Smooth muscle cell (in vitro differentiated cells): Measurements from ENCODE around the gene LIME1. TPM values are rescaled to one million over a fixed set of nuclear protein-coding genes. Genes with fewer than 3 reads are reported as not detected.

Experiments
- DNase-seq: peaks from one replicate; lab custom pipeline; 2025; ENCODE audit not compliant: unreplicated experiment; lab: John Stamatoyannopoulos, UW
- H2AFZ ChIP-seq: fragments of 200-600 bp; sonication (generic); 2 replicates; pipeline ENCODE4 v1.6.0; 2016; ENCODE audit warnings: antibody characterized with exemption, low read depth, mild to moderate bottlenecking
- H3F3A ChIP-seq: fragments of 200-600 bp; sonication (generic); 2 replicates; pipeline ENCODE4 v1.6.0; 2017; ENCODE audit warnings: antibody characterized with exemption, low read depth
- H3K27ac ChIP-seq: fragments of 200-600 bp; sonication (generic); 2 replicates; pipeline ENCODE4 v1.5.1; 2016; ENCODE audit warnings: low read depth, mild to moderate bottlenecking
- H3K27me3 ChIP-seq: fragments of 200-600 bp; sonication (generic); 2 replicates; pipeline ENCODE4 v1.6.1; 2016; ENCODE audit warnings: low read depth, mild to moderate bottlenecking
- H3K36me3 ChIP-seq: fragments of 200-600 bp; sonication (generic); 2 replicates; pipeline ENCODE4 v1.5.1; 2016; ENCODE audit warnings: low read depth
- H3K4me1 ChIP-seq: fragments of 200-600 bp; sonication (generic); 2 replicates; pipeline ENCODE4 v1.5.1; 2016; ENCODE audit warnings: low read depth
- H3K4me2 ChIP-seq: fragments of 200-600 bp; sonication (generic); 2 replicates; pipeline ENCODE4 v1.6.0; 2016; ENCODE audit warnings: mild to moderate bottlenecking
- H3K4me3 ChIP-seq: fragments of 200-600 bp; sonication (generic); 2 replicates; pipeline ENCODE4 v1.5.1; 2016; ENCODE audit warnings: mild to moderate bottlenecking
- H3K79me2 ChIP-seq: fragments of 200-600 bp; sonication (generic); 2 replicates; pipeline ENCODE4 v1.6.0; 2016; ENCODE audit warnings: low read depth, mild to moderate bottlenecking
- H3K9ac ChIP-seq: fragments of 200-600 bp; sonication (generic); 2 replicates; pipeline ENCODE4 v1.6.0; 2016; ENCODE audit warnings: low read depth
- H3K9me3 ChIP-seq: fragments of 200-600 bp; sonication (generic); replicated peaks from 2 replicates; pipeline ENCODE4 v1.5.1; 2016; ENCODE audit warnings: low read depth
- H4K20me1 ChIP-seq: fragments of 200-600 bp; sonication (generic); 2 replicates; pipeline ENCODE4 v1.6.0; 2016; ENCODE audit warnings: low read depth
- WGBS: methylation state at CpG from one replicate; pipeline ENCODE4 v1.1.7; 2016; ENCODE audit warnings: low lambda C conversion rate; 5-methylcytosine and 5-hydroxymethylcytosine counted together
- polyA plus RNA-seq: library from polyadenylated mRNA; unstranded; fragments of >200 nt; fragmentation: Nextera tagmentation; extraction: Ambion mirVana; gene quantifications from 2 replicates; pipeline ENCODE4 v1.2.1, GENCODE V29; 2016
- total RNA-seq: library from RNA; depleted of rRNA; stranded (reverse); fragments of >200 nt; gene quantifications from 2 replicates; pipeline ENCODE4 v1.2.3, GENCODE V29; 2014
- TF ChIP-seq, protein P1 (sequence below): fragments of 200-600 bp; sonication (generic); IDR thresholded peaks from 2 replicates; pipeline ENCODE4 v1.5.1; 2017; ENCODE audit warnings: borderline replicate concordance, mild to moderate bottlenecking, antibody characterized with exemption; ENCODE audit not compliant: insufficient read depth, poor library complexity, severe bottlenecking

The LIME1 gene
- total and polyA plus RNA-seq, 2 experiments from 2014 or later, result 6.9 to 7.2 TPM

DNA sequence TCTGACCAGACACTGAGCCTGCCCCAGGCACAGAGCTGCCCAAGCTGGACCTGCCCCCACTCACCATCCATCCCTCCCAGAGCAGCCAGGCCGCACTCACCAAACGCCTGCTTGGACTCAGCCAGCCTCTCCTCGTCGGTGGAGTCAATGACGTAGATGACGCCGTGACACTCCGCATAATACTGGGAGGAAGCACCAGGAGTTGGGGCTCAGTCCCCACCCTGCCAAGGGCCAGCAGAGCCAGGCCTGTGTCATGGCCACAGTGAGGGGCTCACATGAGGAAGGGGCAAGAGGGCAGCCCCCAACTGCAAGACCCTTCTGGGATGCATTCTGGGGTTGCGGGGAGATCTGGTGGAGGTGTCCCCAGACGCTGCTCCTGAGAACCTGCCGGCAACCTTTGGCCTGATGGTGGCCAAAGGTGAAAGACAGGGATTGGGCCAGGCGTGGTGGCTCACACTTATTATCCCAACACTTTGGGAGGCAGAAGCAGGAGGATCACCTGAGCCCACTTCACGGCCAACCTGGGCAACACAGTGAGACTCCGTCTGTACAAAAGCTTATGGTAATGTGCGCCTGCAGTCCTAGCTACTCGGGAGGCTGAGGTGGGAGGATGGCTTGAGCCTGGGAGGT lies 34.3 kb upstream of the LIME1 start:
- H4K20me1 ChIP-seq, result no peaks in the 10 kb centered on the region
- TF ChIP-seq, protein P1, sequence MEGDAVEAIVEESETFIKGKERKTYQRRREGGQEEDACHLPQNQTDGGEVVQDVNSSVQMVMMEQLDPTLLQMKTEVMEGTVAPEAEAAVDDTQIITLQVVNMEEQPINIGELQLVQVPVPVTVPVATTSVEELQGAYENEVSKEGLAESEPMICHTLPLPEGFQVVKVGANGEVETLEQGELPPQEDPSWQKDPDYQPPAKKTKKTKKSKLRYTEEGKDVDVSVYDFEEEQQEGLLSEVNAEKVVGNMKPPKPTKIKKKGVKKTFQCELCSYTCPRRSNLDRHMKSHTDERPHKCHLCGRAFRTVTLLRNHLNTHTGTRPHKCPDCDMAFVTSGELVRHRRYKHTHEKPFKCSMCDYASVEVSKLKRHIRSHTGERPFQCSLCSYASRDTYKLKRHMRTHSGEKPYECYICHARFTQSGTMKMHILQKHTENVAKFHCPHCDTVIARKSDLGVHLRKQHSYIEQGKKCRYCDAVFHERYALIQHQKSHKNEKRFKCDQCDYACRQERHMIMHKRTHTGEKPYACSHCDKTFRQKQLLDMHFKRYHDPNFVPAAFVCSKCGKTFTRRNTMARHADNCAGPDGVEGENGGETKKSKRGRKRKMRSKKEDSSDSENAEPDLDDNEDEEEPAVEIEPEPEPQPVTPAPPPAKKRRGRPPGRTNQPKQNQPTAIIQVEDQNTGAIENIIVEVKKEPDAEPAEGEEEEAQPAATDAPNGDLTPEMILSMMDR, result no peak
- H3K4me2 ChIP-seq, result no peak overlapping the region
- H3K4me1 ChIP-seq, result peaks cover 26% of the 10 kb centered on the region
- peaks cover 16% of the 10 kb centered on the region for H3K79me2 ChIP-seq
- H3K36me3 ChIP-seq, result no peaks in the 10 kb centered on the region
- H3K9ac ChIP-seq, result no peak overlapping the region
- H3K9me3 ChIP-seq, result no peaks in the 10 kb centered on the region
- no peak for DNase-seq
- no peaks in the 10 kb centered on the region for H3K27me3 ChIP-seq
- no peaks in the 10 kb centered on the region for H3F3A ChIP-seq
- H3K4me3 ChIP-seq, result no peak overlapping the region
- WGBS, result 91% methylated on average over 16 of the region's 16 CpGs
- H2AFZ ChIP-seq, result no peak overlapping the region
- H3K27ac ChIP-seq, result no peak overlapping the region

DNA sequence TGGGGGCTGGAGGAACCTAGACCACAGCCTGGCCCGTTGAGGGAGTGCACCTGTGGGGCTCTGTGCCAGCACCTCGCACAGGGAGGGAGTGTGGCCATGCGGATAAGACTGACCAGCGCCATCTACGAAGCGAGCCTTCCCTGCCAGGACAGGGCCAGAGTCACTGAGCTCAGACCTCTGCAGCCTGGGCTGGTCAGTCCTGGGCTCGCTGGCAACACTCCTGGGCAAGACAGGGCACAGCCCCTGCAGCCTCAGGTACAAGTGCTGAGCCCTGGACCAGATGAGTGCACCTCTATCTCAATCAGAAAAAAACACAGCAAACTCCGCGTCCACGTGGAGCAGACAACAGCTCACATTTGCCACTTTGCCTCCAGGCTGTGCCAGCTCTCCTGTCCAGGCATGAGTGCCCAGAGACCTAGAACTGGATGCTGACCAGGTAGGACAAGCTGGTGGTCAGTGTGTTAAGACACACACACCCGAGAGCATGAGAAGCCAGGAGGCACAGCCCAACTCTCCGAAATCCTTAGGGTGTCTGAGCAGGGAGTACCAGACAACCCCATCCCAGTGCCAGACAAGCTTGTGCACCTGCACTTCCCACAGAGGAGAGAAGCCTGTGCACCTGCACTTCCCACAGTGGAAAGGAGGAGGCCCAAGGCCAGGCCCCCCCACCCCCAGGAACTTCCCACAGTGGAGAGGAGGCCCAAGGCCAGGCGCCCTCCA lies 33.6 kb upstream of the LIME1 start:
- Histone ChIP-seq H3K9ac (no peak overlapping the region), H3K27ac (no peak overlapping the region), H2AFZ (no peak overlapping the region), H3K4me2 (no peak overlapping the region), H4K20me1 (no peaks in the 10 kb centered on the region), H3K36me3 (no peaks in the 10 kb centered on the region), H3F3A (no peaks in the 10 kb centered on the region), H3K4me3 (no peak overlapping the region), H3K27me3 (no peaks in the 10 kb centered on the region), H3K4me1 (peaks cover 19% of the 10 kb centered on the region), H3K9me3 (no peaks in the 10 kb centered on the region), H3K79me2 (peaks cover 24% of the 10 kb centered on the region)
- WGBS, result 87% methylated on average over 13 of the region's 13 CpGs
- DNase-seq, result no peak
- TF ChIP-seq, protein P1, result no peak

DNA sequence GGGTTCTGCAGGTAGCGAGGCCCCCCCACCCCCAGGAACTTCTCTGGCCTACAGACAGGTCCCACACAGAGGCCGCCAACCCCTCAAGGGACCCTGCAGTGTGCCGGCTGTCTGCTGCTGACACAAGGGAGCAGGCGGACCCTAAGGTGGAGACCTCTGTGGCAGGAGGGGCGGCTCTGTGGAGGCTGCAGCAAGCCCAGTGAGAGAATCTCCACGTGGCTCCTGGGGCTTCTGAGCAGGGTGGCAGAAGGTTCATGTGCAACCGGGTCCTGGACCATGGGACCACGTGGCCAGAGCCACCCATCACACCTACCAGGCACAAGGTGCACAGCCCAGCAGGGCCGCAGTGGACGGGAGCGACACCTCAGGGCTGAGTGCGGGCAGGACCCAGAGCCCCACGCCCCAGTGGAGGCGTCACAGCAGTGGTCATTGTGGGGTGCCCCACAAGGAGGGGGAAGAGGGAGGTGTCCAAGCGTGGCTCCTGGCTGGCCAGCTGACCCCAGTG lies 32.9 kb upstream of the LIME1 start:
- H3K36me3 ChIP-seq, result no peaks in the 10 kb centered on the region
- H3K9ac ChIP-seq, result no peak overlapping the region
- WGBS, result 94% methylated on average over 15 of the region's 15 CpGs
- H3K9me3 ChIP-seq, result no peaks in the 10 kb centered on the region
- no peaks in the 10 kb centered on the region for H3K27me3 ChIP-seq
- peaks cover under 1% of the 10 kb centered on the region for H4K20me1 ChIP-seq
- peaks cover 15% of the 10 kb centered on the region for H3K4me1 ChIP-seq
- no peak overlapping the region for H3K4me2 ChIP-seq
- no peak for DNase-seq
- no peaks in the 10 kb centered on the region for H3F3A ChIP-seq
- H3K79me2 ChIP-seq, result peaks cover 29% of the 10 kb centered on the region
- H3K27ac ChIP-seq, result no peak overlapping the region
- H3K4me3 ChIP-seq, result no peak overlapping the region
- TF ChIP-seq, protein P1, result no peak
- no peak overlapping the region for H2AFZ ChIP-seq
